ENCODE results near the gene CAPZB. TPM values are rescaled to one million over a fixed set of nuclear protein-coding genes. Genes with fewer than 3 reads are reported as not detected.

CAPZB gene
- total RNA-seq, 1 donor from 2014 or later, result 217 TPM

GRCh38 chr1:19466112-19466561 lies 19.2 kb downstream of the CAPZB start:
- peak overlapping the region; percentile 52 for H3K27ac ChIP-seq (replicated peaks)
- no peaks in the 10 kb centered on the region for H3K27me3 ChIP-seq (ENCODE audit: low read depth)
- H3K9me3 ChIP-seq (replicated peaks), result no peaks in the 10 kb centered on the region
- no peak for TF ChIP-seq CTCF (IDR thresholded peaks at IDR 0.05; ENCODE audit: borderline replicate concordance)
- H3K4me3 ChIP-seq, result no peak overlapping the region
- H3K36me3 ChIP-seq, result no peaks in the 10 kb centered on the region
- DNase-seq, result no peak
- intact Hi-C loops (cut with micrococcal nuclease), result loop anchor here (10.0 kb wide), 1 partner anchor 71 kb away; no protein-coding TSS in a partner anchor
- peaks cover 93% of the 10 kb centered on the region for H3K4me1 ChIP-seq

DNA sequence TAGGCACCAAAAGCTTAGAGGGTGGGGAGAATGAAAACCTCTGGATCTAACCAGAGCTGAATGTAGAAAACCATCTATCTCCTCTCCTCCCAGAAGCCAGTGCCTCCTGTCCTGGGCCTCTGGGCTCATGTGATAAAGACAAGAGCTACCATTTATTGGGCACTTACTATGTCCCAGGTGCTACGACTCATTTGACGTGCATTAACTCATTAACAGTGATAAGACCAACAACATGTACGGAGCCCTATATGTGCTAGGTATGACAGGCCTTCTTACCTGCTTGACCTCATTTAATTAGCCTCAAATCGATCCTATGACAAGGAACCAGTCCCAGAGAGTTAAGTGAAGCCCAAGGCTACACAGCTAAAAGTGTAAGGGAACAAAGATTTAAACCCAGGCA lies 19.7 kb downstream of the CAPZB start:
- H3K9me3 ChIP-seq (replicated peaks), result no peaks in the 10 kb centered on the region
- H3K27me3 ChIP-seq (ENCODE audit: low read depth), result no peaks in the 10 kb centered on the region
- peak overlapping the region; percentile 52 for H3K27ac ChIP-seq (replicated peaks)
- TF ChIP-seq CTCF (IDR thresholded peaks at IDR 0.05; ENCODE audit: borderline replicate concordance), result no peak
- H3K36me3 ChIP-seq, result no peaks in the 10 kb centered on the region
- intact Hi-C loops (cut with micrococcal nuclease), result loop anchor here (10.0 kb wide), 1 partner anchor 71 kb away; no protein-coding TSS in a partner anchor
- no peak for DNase-seq
- H3K4me1 ChIP-seq, result peaks cover 93% of the 10 kb centered on the region
- no peak overlapping the region for H3K4me3 ChIP-seq

DNA sequence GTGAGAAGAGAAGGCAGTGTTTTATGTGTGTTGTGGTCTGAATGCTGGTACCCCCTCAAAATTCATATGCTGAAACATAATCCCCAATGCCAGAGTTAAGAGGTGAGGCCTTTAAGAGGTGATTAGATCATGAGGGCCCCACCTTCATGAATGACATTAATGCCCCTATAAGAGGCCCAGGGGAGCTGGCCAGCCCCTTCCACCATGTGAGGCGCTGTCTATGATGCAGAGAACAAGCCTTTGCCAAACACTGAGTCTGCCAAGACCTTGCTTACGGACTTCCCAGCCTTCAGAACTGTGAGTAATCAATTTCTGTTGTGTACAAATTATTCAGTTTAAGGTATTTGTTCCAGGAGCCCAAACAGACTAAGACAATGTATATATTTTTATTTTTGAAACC lies 20.2 kb downstream of the CAPZB start:
- peak overlapping the region; percentile 52 for H3K27ac ChIP-seq (replicated peaks)
- peaks cover 93% of the 10 kb centered on the region for H3K4me1 ChIP-seq
- H3K27me3 ChIP-seq (ENCODE audit: low read depth), result no peaks in the 10 kb centered on the region
- DNase-seq, result no peak
- intact Hi-C loops (cut with micrococcal nuclease), result loop anchor here (10.0 kb wide), 1 partner anchor 70 kb away; no protein-coding TSS in a partner anchor
- no peaks in the 10 kb centered on the region for H3K9me3 ChIP-seq (replicated peaks)
- no peaks in the 10 kb centered on the region for H3K36me3 ChIP-seq
- H3K4me3 ChIP-seq, result no peak overlapping the region
- no peak for TF ChIP-seq CTCF (IDR thresholded peaks at IDR 0.05; ENCODE audit: borderline replicate concordance)

DNA sequence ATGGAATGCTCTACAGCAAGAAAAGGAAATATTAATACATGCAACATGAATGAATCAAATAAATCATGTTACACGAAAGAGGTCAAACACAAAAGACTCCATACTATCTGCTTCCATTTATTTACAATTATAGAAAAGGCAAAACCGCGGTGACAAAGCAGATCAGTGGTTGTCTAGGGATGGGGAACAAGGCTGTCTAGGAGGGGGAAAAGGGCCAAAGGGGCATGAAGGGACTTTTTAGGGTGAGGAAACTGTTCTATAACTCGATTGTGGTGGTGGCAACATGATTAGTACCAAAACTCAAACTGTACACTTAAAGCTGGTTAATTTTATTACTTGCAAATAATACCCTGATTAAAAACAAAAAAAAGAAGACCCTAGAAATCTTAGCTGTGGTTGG lies 20.6 kb downstream of the CAPZB start:
- intact Hi-C loops (cut with micrococcal nuclease), result loop anchor here (10.0 kb wide), 1 partner anchor 70 kb away; no protein-coding TSS in a partner anchor
- no peaks in the 10 kb centered on the region for H3K27me3 ChIP-seq (ENCODE audit: low read depth)
- H3K4me3 ChIP-seq, result no peak overlapping the region
- peak overlapping the region; percentile 52 for H3K27ac ChIP-seq (replicated peaks)
- H3K4me1 ChIP-seq, result peaks cover 93% of the 10 kb centered on the region
- DNase-seq, result no peak
- no peaks in the 10 kb centered on the region for H3K9me3 ChIP-seq (replicated peaks)
- H3K36me3 ChIP-seq, result no peaks in the 10 kb centered on the region
- TF ChIP-seq CTCF (IDR thresholded peaks at IDR 0.05; ENCODE audit: borderline replicate concordance), result no peak

DNA sequence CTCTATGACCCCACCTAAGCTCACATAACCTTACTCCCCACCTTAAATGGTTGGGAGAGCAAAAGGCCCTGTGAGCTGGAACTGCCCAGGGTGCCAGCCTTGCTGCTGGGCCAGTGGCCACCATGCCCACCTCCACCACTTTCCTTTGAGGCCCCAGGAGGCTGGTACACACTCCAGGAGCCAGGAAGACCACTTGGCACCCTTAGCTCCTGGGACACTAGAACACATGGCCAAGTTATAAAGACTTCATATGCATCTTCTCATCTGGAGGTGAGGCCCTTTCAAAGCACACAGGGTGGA lies 21.9 kb downstream of the CAPZB start:
- Histone ChIP-seq H3K4me3 (no peak overlapping the region), H3K27ac (replicated peaks) (peak overlapping the region; percentile 42), H3K27me3 (ENCODE audit: low read depth) (no peaks in the 10 kb centered on the region), H3K4me1 (peaks cover 93% of the 10 kb centered on the region), H3K36me3 (no peaks in the 10 kb centered on the region), H3K9me3 (replicated peaks) (no peaks in the 10 kb centered on the region)
- no peak for DNase-seq
- intact Hi-C loops (cut with micrococcal nuclease), result loop anchor here (10.0 kb wide), 1 partner anchor 69 kb away; no protein-coding TSS in a partner anchor
- TF ChIP-seq CTCF (IDR thresholded peaks at IDR 0.05; ENCODE audit: borderline replicate concordance), result no peak
